HG02852 (cell line): ENCODE measurements around the gene TSHZ3.

Experiments used
- ATAC-seq: cut with Tn5 transposase; IDR thresholded peaks from one replicate; pipeline ENCODE4 v1.9.1; 2021; ENCODE audit warnings: mild to moderate bottlenecking, moderate library complexity; ENCODE audit not compliant: unreplicated experiment

The TSHZ3 gene

DNA sequence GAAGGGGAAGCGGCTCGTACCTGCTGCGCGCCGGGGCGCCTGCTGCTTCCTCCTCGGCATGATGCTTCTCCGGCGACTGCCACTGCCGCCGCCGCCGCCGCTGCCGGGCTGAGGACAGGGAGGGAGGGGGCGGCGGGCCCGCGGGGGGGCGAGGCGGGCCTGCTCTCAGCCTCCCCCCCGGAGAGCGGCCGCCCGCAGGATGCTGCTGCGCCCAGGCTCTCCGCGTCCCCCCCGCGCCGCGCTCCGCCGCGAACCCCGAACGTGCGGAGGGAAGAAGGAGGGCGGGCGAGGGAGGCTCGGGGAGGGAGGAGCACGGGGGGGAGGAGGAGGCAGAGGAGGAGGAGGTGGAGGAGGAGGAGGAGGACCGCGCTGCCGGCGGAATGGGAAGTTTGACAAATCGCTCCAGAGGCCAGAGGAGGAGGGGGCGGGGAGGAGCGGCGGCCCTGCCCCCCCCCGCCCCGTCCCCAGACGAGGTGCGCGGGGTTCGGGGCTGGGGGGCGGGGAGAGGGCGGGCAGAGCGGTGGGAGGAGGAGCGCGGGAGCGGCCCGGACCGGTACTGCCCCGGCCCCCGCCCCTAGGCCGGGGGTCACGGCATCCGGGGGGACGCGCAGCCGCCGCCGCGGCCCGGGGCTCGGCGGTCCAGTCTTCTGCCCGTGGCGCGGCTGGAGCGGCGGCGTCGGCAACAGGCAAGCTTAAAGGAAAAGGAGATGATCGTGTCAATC is at the start of gene TSHZ3:
Gene TSHZ3 (minus strand): TSS at position 277 of the 722 bp plus-strand sequence. CDS start 217 bp downstream, at position 60.
- no peak for ATAC-seq

DNA sequence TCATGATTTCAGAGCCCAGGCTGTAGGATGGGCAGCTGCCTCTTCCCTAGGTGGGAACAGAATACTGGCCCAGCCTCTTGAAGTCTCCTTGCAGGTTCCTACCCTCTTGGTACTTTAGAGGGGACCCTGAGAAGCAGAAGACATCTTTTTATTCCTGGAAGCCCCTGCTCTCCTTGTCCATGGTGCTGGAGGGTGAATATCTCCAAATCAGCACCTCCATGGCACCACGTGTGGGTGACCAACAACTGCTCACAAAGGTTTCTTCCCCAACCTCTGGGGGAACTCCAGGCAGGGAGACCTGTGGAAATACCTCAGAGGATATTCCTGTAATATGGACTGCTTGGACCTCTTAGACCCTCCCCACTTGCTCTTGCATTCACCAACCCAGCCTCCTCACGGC is 48.1 kb upstream of the TSHZ3 start:
- ATAC-seq: no peak

DNA sequence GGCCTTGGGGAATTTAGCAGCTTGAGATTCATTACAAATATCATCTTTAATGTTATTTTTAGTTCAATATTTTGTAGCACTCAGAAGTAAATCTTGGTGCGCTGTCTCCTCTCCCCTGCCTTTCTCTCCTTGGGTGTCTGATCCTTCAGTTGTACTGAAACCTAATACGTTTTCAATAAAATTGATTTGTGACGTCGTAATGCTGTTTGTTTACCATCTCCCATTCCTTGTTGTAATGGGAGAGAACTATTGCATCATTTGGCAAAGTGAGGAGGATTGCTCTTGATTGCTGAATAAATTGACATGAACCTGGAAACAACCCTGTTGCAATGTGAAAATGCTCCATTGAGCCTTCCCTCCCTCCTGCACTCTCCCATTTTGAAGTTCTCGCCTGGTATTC is 43.2 kb upstream of the TSHZ3 start:
- ATAC-seq: no peak

- no peak for ATAC-seq
Measured at GRCh38 chr19:31391518-31391917, 42.3 kb upstream of the TSHZ3 start.

- ATAC-seq: no peak
Measured at GRCh38 chr19:31390711-31391110, 41.5 kb upstream of the TSHZ3 start.

DNA sequence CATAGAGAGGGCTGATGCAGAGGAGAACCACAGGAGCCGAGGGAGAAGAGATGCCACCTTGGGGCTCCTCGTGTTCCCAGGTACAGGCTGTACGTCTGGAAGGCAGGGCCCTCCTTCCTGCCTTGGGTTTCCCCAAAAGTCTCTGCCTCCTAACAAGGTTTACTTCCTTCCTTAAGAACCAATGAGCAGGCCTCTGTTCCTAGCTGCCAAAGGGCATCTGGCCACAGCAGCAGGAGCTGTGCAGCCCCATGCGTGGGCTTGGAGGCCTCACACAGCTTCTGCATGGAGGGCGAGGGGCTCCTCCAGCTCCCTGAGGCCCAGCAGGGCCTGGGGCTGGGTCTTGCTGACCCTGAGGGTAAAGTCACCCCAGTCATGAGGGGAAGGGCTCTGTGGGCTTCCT is 40.6 kb upstream of the TSHZ3 start:
- no peak for ATAC-seq

GRCh38 chr19:31387717-31388301 is 38.6 kb upstream of the TSHZ3 start:
- ATAC-seq: no peak

DNA sequence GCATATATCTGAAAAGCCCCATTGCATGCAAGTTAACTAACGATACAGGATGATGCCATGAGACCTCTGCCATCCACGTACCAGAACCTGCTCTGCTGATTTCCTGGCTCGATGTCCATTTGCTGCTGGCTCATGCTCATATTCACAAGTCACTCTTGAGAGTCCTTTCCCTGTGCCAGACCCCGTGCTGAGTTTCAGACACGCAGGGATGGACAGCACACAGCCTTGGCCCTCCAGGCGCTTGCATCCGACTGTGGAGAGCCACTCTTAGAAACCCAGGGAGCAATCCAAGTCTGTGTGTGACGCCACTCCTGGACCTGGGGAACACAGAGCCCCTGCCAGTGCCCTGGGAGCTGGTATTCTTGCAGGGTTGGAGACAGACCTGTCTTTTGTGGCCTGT is 37.6 kb upstream of the TSHZ3 start:
- ATAC-seq: no peak

DNA sequence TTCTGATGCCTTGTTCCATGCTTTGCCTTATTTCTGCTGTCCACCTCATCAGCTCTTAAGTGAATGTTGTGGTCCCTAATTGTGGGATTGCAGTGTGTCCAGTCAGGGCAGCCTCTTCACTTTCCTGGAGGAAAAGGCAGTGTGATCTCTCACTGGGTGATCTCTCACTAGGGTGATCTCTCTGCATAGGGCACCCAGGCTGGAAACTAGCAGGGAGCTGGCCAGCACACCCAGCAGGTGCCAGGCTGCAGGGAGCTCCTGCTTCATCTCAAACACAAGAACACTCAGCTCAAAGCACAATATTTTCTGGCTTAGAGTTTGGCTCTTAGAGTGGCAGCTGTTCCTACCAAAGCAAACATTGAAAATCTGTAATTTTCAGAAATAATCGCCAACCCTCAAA is 36.5 kb upstream of the TSHZ3 start:
- no peak for ATAC-seq

DNA sequence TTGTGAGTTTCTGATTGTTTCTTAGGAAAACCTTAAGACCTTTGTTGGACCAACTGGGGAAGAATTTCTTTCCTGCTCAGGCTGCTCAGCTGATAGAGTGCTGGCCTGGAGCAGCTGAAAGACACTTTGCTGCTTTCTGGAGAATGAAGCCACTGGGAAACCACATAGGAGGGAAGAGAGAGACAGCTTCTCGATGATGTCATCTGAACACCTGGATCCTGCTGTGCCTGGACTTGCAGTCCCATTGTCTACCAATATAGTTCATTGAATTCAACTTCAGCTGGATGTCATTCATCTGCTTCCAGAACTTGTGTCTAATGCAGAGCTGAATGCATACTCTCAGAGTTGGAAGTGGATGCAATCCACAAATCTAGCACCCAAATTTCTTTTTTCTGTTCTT is 34.3 kb upstream of the TSHZ3 start:
- no peak for ATAC-seq

DNA sequence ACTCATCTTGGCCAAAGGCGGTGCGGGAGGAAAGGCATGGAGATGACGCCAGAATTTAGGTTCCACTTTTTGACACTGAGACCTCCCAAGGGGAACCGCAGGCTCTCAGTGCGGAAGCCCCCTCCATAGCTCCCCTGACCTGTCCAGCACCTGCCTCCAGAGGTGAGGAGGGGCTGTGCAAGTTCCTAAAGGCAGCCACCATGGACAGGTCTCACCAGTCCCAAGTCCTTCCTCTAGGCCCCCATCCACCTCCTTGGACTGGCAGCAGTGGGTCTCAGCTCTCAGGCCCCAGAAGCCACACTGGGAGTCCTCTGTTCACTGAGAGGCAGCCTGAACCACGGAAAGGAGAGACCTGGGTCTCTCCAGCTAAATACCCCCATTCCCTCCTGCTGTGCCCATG is 31.6 kb upstream of the TSHZ3 start:
- no peak for ATAC-seq

GRCh38 chr19:31378404-31378803 is 29.2 kb upstream of the TSHZ3 start:
- no peak for ATAC-seq

DNA sequence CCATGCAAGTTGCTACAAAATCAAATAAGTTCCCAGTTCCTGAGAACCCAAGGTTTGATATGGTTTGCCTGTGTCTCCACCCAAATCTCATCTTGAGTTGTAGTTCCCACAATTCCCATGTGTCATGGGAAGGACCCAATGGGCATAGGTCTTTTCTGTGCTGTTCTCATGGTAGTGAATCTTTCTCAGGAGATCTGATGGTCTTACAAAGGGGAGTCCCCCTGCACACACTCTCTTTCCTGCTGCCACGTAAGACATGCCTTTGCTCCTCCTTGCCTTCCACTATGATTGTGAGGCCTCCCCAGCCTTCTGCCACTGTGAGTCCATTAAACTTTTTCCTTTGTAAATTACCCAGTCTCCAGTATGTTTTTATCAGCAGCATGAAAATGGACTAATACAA is 28.5 kb upstream of the TSHZ3 start:
- ATAC-seq: no peak

GRCh38 chr19:31372246-31372781 is 23.1 kb upstream of the TSHZ3 start:
- ATAC-seq: no peak

DNA sequence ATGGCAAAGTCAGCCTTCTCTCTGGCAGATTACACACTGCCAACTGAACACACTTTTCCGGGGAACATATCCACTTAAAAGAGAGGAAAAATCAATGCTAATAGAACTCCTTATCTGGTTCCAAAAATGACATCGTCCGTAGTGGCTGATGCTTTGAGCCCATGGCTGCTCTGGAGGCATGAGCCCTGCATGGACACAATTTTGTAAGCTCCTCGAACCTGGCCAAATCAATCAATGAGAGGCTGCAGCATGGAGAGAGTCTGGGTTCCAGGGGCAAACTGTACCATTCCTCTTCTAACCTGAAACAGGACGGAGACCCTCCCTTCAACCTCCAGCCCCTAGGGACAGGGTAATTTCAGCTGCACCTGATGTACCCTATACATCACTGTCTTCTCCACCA is 21.0 kb upstream of the TSHZ3 start:
- no peak for ATAC-seq

- ATAC-seq: no peak
Measured at GRCh38 chr19:31364963-31365362, 15.7 kb upstream of the TSHZ3 start.

DNA sequence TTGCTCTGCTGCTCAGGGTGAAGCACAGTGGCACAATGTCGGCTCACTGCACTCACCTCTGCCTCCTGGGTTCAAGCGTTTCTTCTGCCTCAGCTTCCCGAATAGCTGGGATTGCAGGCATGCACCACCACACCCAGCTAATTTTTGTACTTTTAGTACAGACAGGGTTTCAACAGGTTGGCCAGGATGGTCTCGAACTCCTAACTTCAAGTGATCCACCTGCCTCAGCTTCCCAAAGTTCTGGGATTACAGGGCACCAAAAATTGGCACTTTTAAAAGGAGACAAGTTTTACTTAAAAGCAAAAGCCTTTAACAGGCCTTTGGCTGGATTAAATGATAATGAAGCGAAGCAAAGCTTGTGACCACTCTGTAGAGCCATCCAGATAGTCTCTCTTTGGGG is 12.5 kb upstream of the TSHZ3 start:
- ATAC-seq: no peak

- no peak for ATAC-seq
Measured at GRCh38 chr19:31357315-31357673, 8.1 kb upstream of the TSHZ3 start.

GRCh38 chr19:31356587-31357314 is 7.5 kb upstream of the TSHZ3 start:
- ATAC-seq: no peak

GRCh38 chr19:31355665-31356289 is 6.5 kb upstream of the TSHZ3 start:
- no peak for ATAC-seq

- ATAC-seq: no peak
Measured at GRCh38 chr19:31354799-31355664, 5.8 kb upstream of the TSHZ3 start.
